ENCODE results near the gene BTG2.

BTG2 gene

DNA sequence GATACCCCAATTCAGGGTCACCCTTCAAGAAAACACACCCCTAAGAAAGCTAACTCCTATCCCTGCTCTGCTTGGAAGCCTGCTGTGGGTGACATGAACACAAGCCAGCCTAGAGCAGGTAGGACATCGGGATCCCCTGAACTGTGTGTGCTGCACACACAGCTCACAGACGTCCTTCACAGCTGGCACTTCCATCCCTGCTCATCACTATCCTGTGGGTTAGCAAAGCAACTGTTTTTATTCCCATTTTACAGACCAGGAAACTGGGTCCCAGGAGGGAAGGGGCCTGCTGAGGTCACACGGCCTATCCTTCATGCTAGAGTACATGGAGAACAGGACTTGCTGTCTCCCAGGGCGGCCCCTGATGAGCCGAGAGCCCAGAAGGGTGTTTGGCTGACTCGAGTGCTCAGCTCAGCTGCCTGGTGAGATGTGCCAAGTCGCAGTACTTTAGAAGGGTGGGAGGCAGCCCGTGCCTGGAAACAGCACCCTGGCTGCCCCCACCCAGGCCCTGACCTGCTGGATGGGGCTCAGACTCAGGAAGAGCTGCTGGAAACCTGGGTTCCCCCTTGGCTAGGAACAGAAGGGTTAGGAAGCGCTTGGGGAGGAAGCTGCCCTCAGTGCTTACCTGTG lies 28.3 kb upstream of the BTG2 start:
- DNase-seq: no peak

GRCh38 chr1:203278082-203278884 lies 27.0 kb upstream of the BTG2 start:
- no peak for DNase-seq

DNA sequence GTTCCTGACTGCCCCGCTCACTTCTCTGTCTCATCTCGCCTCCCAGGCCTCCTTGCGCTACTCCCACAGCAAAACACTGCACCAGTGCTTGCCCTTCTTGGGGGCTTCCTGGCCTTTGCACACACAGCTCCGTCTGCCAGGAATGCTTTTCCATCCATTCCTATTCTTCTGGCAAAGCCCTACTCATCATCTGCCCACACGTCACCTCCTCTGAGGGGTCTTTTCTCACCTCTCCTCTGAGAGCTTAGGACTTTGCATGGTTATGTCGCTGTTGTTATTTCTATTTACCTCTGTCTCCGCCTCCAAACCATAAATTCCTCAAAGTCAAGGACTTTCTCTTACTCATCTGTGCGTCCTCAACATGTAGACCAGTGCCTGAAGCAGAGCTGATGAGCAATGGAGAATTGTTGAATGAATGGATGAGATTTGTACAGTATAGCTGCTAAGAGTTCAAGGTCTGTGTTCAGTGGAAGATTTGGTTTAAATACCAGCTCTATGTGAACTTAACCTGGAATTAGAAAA lies 26.4 kb upstream of the BTG2 start:
- DNase-seq: no peak

DNA sequence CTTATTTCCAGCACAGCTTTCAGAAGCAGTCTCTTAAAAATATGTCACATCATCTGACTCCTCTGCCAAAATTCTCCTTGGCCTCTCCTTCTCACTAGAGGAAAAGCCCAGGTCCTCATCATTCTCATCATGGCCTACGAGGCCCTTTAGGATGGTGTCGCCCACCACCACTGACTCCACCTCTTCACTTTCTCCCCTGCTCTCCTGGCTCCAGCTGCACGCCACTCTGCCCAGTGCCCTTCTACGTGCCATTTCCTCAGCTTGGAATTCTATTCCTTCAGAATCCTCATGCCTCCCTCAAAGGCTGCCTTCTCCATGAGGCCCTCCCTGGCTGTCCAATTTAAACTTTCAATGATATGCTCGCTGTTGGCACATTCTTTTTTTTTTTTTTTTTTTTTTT lies 25.3 kb upstream of the BTG2 start:
- DNase-seq: no peak

- DNase-seq: no peak
Observed at GRCh38 chr1:203281033-203281432, 24.3 kb upstream of the BTG2 start.

GRCh38 chr1:203281851-203282661 lies 23.3 kb upstream of the BTG2 start:
- DNase-seq: no peak

DNA sequence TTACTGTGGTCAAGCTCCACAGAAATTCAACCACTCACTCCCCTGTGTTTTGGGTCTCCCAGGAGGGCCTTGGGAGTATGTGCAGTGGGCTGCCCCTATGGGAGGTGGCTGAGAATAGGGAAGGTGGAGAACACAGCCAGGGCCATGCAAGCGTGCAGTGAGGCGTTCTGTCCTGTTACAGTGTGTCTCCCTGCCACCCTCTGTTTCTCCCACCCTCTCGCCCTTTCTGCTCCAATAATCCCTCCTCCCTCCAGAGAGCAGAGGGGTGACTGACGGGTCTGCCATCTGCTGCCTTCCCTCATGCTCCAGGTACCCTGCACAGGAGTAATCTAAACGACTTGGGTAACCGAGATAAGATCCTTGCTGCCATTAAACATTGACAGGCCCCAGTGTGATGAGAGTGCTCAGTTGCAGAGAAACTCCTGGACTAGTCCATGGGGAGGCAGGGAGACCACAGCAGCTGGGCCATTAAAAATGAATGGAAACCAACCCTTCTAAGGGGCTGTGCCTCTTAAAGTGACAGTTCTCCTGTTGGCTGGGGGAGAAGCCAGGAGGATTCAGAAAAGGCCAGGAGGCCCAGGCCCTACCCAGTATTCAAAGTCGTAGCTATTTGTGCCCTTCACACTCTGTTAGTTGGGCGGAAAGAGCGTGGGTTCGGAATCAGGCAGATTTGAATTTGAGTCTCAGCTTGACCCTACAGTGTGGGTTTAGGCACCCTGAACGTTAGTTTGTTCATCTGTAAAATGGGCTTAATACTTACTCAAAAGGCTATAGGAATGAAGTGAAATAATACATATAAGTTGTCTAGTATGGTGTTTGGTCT lies 22.4 kb upstream of the BTG2 start:
- no peak for DNase-seq

- DNase-seq: no peak
Observed at GRCh38 chr1:203283597-203283996, 21.7 kb upstream of the BTG2 start.

- DNase-seq: no peak
Observed at GRCh38 chr1:203284411-203285123, 20.8 kb upstream of the BTG2 start.

GRCh38 chr1:203286161-203286984 lies 18.9 kb upstream of the BTG2 start:
- DNase-seq: no peak

DNA sequence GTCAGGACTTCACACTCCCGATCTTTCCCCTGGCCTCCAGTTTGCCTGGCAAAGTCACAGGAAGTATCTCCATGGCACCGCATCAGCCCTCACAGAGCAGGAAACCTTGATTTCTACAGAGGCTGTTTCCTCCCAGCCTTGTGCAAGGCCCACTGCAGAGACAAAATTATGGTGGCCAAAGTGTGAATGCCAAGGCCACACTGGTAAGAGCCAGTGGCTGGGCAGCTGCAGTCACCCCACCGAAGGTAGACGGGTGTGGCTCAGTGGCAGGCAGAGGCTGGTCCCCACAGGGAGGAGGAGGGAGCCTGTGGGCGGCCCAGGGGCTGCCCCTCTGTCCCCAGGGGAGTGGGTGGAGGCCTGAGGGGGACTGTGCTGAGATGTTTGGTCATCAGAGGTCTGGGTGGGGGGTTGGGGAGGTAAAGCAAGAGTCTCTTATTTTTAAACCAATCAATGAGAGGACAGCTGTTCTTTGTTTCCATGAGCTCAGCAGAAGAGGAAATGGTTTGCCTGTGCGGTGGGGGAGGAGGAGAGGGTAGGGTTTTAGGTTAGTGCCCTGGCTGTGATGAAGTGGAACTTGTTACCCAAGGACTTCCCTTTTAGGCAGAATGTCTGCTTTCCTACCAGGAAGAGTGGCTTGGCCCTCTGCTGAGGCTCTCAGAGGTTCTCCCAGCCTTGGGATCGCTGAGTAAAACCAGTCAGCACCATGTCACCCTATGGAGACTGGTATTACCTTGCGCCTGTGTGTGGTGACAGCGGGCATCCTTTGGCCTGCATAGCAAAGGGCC lies 18.0 kb upstream of the BTG2 start:
- DNase-seq: no peak

DNA sequence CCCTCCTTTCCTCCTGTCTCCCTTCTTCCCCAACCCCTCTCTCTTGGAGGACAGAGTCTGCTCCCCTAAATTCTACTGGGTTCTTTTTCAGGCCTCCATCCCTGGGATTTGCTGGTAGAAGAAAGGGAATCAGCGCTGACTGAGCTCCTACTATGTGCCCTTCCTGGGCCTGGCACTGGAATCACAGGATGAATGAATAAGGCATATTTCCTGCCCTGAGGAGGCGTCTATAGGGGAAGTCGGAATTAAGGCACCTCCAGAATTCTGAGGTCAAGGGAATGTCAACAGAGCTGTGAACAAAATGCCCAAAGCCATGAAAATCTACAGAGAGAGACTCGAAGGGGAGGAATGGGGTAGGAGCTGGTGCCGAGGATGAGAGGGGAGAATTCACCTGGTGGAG lies 17.4 kb upstream of the BTG2 start:
- no peak for DNase-seq

DNA sequence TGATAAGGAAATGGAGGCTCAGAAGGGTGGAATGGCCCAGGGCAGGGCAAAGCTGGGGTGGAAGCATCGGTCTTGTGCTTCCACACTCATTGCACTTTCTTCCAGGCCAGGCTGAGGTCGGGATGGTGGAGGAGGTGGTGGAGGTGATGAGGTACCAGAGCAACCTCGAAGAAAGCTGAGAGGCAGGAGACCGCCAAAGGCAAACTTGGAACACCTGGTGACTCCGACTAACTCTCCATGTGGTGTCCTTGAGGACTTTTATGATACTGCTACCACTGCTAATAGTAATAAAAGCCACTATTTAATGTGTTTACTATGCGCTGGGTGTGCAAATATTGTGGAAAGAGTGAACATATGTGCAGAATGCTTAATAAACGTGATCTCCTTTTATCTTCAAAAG lies 16.9 kb upstream of the BTG2 start:
- DNase-seq: no peak

DNA sequence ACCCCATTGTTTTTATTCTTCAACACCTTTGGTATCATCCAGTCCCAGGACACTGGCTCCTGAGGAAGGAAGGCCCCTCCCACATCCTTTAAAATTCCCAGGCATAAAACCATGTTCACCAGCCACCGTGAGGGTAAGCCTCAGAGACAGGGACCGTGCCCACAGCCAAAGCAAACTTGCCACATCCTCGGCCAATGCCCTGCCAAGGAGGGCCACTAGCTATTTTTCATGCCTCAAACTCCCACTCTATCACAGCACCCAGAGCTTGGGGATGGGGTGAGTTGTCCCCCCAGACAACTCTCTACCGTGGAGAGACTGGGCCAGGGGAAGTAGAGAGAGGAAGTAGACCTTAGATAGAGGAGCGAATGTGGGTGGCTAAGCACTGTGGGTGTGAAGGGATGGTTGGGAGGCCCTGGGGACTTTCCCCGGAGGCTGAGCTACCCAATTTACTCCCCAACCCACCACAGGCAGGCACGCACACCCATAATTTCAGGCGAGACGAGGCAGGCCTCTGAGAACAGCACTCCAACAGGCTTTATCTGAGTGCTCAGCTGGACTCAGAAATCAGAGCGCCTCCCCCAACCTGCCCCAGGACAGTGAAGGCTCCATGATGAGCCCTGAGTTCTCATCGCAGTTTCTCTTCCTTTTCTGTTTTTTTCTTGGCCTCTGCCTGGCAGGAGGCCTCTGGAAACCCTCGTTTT lies 15.9 kb upstream of the BTG2 start:
- no peak for DNase-seq

- no peak for DNase-seq
Observed at GRCh38 chr1:203289982-203290260, 15.4 kb upstream of the BTG2 start.

DNA sequence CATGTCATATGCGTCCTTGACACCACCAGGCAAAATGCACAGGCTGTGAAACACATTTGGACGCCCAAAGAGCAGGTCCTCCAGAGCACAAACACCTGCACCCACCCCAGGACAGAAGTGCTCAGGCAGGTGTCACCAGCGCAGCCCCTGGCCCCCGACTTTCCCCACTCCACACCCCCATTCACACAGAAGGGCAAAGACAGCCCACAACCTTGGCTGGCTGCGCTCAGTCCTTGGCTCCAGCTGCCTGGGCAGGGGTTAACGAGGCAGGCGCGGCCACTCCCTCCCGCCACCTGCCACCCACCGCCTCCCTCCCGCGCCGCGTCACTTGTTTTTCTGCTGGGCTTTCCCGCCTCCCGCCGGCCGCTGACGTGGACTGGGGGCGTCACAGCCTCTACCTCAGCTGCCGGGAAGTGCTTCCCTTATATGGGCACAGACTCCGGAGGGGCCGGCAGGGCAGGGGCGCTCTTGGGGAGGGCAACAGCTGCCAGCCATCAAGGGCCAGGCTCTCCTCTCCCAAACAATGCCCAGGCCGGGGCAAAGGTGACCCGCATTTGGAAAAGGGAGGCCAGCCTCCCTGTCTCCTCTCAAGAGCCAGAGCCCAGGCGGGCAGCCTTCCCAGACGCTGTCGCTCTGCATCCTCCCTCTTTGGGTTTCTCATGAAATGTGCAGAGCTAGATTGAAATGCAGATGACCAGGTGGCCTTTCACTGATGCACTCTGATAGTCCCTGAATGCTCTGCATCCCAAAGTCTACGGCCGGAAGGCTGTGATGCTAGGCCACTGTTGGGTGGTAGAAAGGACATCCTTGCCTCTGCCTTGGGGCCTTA lies 14.8 kb upstream of the BTG2 start:
- peak; percentile 28 for DNase-seq

DNA sequence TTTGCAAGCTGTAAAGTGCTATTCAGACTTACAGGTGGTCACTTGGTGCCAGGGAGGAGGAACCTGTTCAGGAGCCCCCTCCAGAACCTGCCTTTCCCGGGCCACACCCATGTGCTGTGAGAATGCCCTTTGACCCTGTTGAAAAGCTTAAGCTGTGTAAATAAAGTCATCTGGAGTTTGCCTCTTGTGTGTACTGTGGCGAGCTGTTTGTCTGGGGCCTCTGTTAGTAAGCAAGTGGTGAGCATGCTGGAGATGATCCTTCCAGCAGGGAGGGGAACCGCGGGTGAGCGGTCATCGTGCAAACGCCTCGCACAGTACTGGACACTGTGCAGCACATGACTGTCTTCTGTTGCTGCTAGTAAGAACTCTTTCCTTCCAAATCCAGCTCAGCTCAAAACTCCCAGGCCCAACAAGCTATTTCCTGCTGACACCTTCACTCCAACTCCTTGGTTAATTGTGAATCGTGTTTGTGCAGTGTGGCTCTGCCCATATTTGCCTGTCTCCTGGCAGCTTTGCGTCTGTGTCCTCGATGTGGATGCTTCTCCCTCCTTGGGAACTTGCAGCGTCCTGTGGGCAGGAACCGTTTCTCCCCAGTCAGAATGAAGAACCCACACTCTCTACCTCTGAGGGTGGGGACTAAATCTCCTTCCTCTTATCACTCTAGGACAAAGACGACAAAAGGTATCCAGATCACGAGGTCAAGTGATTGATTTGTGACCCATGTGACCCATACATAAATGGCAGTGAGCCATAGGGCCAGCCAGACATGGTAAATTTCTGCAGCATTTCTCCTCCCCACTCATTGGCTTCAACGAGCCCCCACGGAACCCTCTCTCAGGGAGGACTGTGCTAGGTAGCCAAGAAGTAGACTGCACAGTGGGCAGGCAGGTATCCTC lies 13.9 kb upstream of the BTG2 start:
- DNase-seq: no peak

GRCh38 chr1:203295796-203296195 lies 9.5 kb upstream of the BTG2 start:
- no peak for DNase-seq

Data from GOT3 (cell line).